Cardiac muscle cell (in vitro differentiated cells and primary cell): ENCODE measurements around the gene ERF. TPM values are rescaled to one million over a fixed set of nuclear protein-coding genes. Genes with fewer than 3 reads are reported as not detected.
A peak's percentile ranks its signal among the peaks of the same experiment; 100 is the strongest.
"Not testable (repeated sequence)": the region's sequence is repeated elsewhere in the genome, so short reads cannot be mapped to it uniquely, and the experiment has no call there.

ENCODE experiments used
- DNase-seq, 2 donors: peaks; one replicate each; pipeline versions ENCODE4 v3.0.0 to v3.0.0-alpha.2; 2010 to 2017; ENCODE audit warnings: low read depth in 1 of 2, low spot score in 1 of 2
- H3K27ac ChIP-seq: fragments of 200-600 bp; sonication (generic); 2 replicates; pipeline ENCODE4 v1.5.1; 2016
- H3K27me3 ChIP-seq: fragments of 200-600 bp; sonication (generic); 2 replicates; pipeline ENCODE4 v1.6.0; 2016; ENCODE audit warnings: control low read depth
- H3K36me3 ChIP-seq: fragments of 200-600 bp; sonication (generic); 2 replicates; pipeline ENCODE4 v1.5.1; 2016; ENCODE audit warnings: control low read depth
- H3K4me1 ChIP-seq: fragments of 200-600 bp; sonication (generic); 2 replicates; pipeline ENCODE4 v1.8.1; 2017; ENCODE audit warnings: low read depth, mild to moderate bottlenecking, mixed run types
- H3K4me3 ChIP-seq: fragments of 200-600 bp; sonication (generic); 2 replicates; pipeline ENCODE4 v1.5.1; 2016; ENCODE audit warnings: mild to moderate bottlenecking
- H3K9me3 ChIP-seq: fragments of 200-600 bp; sonication (generic); 2 replicates; pipeline ENCODE4 v1.5.1; 2017; ENCODE audit warnings: low read depth, mild to moderate bottlenecking, control low read depth
- polyA plus RNA-seq: library from polyadenylated mRNA; unstranded; fragments of >200 nt; fragmentation: Nextera tagmentation; extraction: Ambion mirVana; gene quantifications from 2 replicates; pipeline ENCODE4 v1.2.1, GENCODE V29; 2016
- total RNA-seq: library from RNA; depleted of rRNA; stranded (reverse); fragments of >200 nt; gene quantifications from 2 replicates; pipeline ENCODE4 v1.2.3, GENCODE V29; 2016
- TF ChIP-seq, protein P1 (sequence below): IDR thresholded peaks from 2 replicates; pipeline ENCODE4 v1.5.1; 2012; ENCODE audit warnings: low read depth, mild to moderate bottlenecking, low read length

ERF gene
- total and polyA plus RNA-seq, 2 experiments from 2014 or later = 25.1 to 108 TPM

DNA sequence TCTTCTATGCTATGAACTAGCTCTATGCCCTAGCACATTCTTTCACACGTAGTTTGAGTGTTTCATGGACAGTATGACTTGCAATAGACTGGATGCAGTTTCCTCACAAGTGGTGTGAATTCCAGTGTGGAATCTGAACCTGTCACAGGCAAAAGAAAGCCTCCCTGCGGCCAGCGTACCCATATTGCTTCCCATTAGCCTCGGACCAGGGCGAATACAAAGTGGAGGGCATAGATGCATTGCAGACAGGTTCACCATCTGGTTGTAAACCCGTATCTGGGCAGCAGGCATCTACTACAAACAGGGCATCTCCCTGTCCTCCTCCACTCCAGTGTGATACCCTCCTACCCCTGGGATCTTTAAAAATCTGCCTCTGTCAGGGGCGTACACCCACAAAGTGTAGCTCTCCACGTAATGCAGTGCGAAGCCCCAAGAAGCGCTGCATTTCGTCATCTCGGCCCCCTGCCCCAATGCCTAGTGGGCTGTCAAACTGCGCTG, 12.8 kb upstream of the ERF start:
- H3K4me1 ChIP-seq = peaks cover 6% of the 10 kb centered on the region
- TF ChIP-seq, protein P1, sequence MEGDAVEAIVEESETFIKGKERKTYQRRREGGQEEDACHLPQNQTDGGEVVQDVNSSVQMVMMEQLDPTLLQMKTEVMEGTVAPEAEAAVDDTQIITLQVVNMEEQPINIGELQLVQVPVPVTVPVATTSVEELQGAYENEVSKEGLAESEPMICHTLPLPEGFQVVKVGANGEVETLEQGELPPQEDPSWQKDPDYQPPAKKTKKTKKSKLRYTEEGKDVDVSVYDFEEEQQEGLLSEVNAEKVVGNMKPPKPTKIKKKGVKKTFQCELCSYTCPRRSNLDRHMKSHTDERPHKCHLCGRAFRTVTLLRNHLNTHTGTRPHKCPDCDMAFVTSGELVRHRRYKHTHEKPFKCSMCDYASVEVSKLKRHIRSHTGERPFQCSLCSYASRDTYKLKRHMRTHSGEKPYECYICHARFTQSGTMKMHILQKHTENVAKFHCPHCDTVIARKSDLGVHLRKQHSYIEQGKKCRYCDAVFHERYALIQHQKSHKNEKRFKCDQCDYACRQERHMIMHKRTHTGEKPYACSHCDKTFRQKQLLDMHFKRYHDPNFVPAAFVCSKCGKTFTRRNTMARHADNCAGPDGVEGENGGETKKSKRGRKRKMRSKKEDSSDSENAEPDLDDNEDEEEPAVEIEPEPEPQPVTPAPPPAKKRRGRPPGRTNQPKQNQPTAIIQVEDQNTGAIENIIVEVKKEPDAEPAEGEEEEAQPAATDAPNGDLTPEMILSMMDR = no peak
- H3K27ac ChIP-seq = peak overlapping the region; percentile 6
- no peaks in the 10 kb centered on the region for H3K9me3 ChIP-seq
- H3K4me3 ChIP-seq = peak overlapping the region; percentile 58
- DNase-seq = no peak
- no peaks in the 10 kb centered on the region for H3K27me3 ChIP-seq
- H3K36me3 ChIP-seq = no peaks in the 10 kb centered on the region

DNA sequence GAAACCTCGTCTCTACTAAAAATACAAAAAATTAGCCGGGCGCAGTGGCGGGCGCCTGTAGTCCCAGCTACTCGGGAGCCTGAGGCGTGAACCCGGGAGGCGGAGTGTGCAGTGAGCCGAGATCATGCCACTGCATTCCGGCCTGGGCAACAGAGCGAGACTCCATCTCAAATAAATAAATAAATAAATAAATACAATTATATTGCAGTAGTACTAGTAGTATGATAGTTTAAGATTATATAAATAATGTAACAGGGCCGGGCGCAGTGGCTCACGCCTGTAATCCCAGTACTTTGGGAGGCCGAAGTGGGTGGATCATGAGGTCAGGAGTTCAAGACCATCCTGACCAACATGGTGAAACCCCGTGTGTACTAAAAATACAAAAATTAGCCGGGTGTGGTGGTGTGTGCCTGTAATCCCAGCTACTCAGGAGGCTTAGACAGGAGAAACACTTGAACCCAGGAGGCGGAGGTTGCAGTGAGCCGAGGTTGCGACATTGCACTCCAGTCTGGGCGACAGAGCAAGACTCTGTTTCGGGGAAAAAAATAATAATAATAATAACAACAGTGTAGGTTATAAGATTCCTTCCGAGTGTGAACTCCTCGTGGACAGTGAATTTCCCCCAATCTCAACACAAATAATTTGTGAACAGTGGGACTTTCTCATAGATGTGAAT, 12.1 kb upstream of the ERF start:
- H3K9me3 ChIP-seq, DNase-seq, H3K27ac ChIP-seq, H3K4me1 ChIP-seq, H3K27me3 ChIP-seq, H3K36me3 ChIP-seq, H3K4me3 ChIP-seq: not testable (repeated sequence)

DNA sequence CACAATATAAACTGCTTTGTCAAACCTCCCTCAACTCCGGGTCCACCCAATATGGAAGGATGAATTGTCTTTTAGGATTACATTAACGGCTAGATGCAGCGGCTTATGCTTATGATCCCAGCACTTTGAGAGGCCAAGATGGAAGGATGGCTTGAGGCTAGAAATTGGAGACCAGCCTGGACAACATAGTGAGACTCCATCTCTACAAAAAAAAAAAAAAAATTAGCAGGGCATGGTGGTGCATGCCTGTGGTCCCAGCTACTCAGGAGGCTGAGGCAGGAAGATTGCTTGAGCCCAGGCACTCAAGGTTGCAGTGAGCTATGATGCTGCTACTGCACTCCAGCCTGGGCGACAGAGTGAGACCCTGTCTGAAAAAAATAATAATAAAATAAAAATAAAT, 11.2 kb upstream of the ERF start:
- not testable (repeated sequence) for H3K4me1 ChIP-seq, H3K27me3 ChIP-seq, H3K4me3 ChIP-seq, DNase-seq, H3K9me3 ChIP-seq, H3K36me3 ChIP-seq, H3K27ac ChIP-seq

DNA sequence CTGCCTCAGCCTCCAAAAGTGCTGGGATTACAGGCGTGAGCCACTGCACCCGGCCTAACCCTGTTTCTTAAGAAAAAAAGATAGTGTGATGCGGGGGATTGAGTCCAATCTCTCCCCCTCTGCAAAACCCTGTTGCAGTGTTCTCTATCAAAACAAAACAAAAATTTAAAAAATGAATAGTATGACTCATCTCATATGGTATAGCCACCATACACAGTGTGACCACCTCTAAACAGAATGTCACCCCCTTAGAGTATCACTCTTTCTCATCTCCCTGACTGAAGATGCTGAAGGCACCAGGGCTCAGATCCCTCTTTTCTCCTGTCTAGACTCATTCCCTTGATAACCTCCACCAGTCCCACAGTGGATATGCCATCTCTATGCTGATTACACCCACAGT, 6.8 kb upstream of the ERF start:
- no peak overlapping the region for H3K4me3 ChIP-seq
- no peaks in the 10 kb centered on the region for H3K36me3 ChIP-seq
- no peak for DNase-seq
- no peaks in the 10 kb centered on the region for H3K9me3 ChIP-seq
- H3K4me1 ChIP-seq = no peaks in the 10 kb centered on the region
- H3K27me3 ChIP-seq = no peaks in the 10 kb centered on the region
- TF ChIP-seq, protein P1 = no peak
- H3K27ac ChIP-seq = no peak overlapping the region

DNA sequence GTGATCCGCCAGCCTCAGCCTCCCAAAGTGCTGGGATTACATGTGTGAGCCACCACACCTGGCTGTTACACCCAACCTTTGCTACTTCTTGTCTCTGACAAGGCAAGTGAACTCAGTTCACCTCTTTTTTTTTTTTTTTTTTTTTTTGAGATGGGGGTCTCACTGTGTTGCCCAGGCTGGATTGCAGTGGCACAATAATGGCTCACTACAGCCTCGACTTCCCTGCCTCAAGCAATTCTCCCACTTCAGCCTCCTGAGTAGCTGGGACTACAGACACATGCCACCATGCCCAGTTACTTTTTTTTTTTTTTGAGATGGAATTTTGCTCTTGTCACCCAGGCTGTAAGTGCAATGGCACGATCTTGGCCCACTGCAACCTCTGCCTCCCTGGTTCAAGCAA, 2.9 kb upstream of the ERF start:
- not testable (repeated sequence) for H3K27me3 ChIP-seq, H3K4me3 ChIP-seq, DNase-seq, H3K27ac ChIP-seq, H3K36me3 ChIP-seq, H3K9me3 ChIP-seq
- H3K4me1 ChIP-seq = peaks cover 14% of the 10 kb centered on the region

DNA sequence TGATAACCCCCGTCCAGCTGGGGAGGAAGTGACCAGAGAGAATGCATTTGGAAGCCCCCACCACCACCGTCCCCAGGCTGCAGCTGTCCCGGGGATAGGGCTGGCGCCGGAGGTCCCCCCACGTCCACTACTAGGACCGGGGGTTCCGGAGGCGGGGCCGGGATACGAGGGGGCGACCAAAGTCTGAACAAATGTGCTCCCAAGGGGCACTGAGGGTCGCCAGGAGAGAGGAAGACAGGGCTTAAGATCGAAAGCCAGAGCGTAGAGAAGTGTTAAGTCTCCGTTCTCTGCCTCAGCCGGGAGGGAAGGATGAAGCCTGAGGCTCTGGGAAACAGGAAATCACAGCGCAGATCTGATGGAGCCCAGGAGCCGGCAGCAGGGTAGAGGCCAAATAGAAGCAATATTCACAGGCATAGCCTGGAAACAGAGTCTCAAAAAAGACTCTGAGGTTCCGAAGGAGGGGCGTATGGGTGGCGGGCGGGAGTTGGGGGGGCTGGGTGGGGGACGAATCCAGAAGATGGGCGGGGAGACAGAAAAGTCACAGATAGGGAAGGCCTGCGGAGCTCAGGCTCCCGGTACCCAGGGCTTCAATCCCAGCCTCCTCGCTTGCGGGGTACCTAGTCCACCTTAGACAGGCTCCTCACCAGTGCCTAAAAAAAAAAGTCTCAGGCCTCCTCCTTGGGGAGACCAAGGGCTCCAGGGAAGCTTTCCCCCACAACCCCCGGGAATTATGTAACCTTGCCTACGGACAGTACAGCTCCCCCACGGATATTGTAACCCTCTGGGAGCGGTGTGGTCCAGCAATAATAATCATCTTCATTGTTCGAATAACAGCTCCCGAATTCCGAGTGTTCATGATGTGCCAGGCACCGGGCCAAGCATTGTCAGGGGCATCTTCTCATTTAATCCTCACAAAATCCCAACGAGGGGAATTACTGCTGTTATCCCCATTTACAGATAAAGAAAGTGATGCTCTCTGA, 1.1 kb upstream of the ERF start:
- peak; percentile 61 to 78 for DNase-seq
- Histone ChIP-seq H3K4me1 (peaks cover 27% of the 10 kb centered on the region), H3K4me3 (peak overlapping the region; percentile 96), H3K27ac (peak overlapping the region; percentile 95), H3K36me3 (no peaks in the 10 kb centered on the region), H3K9me3 (no peaks in the 10 kb centered on the region), H3K27me3 (no peaks in the 10 kb centered on the region)
- TF ChIP-seq, protein P1 = no peak
